Regular cardiac myocyte (primary cell): ENCODE measurements around the gene KRTAP2-4. TPM values are rescaled to one million over a fixed set of nuclear protein-coding genes. Genes with fewer than 3 reads are reported as not detected.

Source experiments
- total RNA-seq: library from RNA; depleted of rRNA; stranded (reverse); fragments of >200 nt; gene quantifications from 2 replicates; pipeline ENCODE4 v1.2.3, GENCODE V29; 2014

The KRTAP2-4 gene
- 0.28 TPM in 1 of 2 replicates, not detected in the other for total RNA-seq

GRCh38 chr17:41065829-41066624, at the start of gene KRTAP2-4:
KRTAP2-4 (minus strand) TSS chr17:41065879; CDS start chr17:41065845, 34 bp downstream.

GRCh38 chr17:41105347-41105746, 39.7 kb upstream of the KRTAP2-4 start, which contains the start of gene KRTAP4-9:
KRTAP4-9 (plus strand) TSS chr17:41105389; CDS start chr17:41105389, 0 bp downstream.

GRCh38 chr17:41101586-41102259, 36.0 kb upstream of the KRTAP2-4 start, which contains the start of gene KRTAP4-16:
KRTAP4-16 (minus strand) TSS chr17:41102209; CDS start chr17:41102209, 0 bp downstream.

GRCh38 chr17:41098042-41098441, 32.4 kb upstream of the KRTAP2-4 start, which contains the start of gene KRTAP4-8:
KRTAP4-8 (minus strand) TSS chr17:41098142; CDS start chr17:41098084, 58 bp downstream.

GRCh38 chr17:41084100-41084856, 18.6 kb upstream of the KRTAP2-4 start, which contains the start of gene KRTAP4-7:
KRTAP4-7 (plus strand) TSS chr17:41084150; CDS start chr17:41084207, 57 bp downstream.

GRCh38 chr17:41060052-41060604, 5.6 kb downstream of the KRTAP2-4 start, which contains the start of gene KRTAP2-3:
KRTAP2-3 (minus strand) TSS chr17:41060114; CDS start chr17:41060050, 64 bp downstream.

GRCh38 chr17:41055130-41055529, 10.5 kb downstream of the KRTAP2-4 start, which contains the start of gene KRTAP2-2:
KRTAP2-2 (minus strand) TSS chr17:41055230; CDS start chr17:41055211, 19 bp downstream.

GRCh38 chr17:41046735-41047465, 18.8 kb downstream of the KRTAP2-4 start, which contains the start of gene KRTAP2-1:
KRTAP2-1 (minus strand) TSS chr17:41047316; CDS start chr17:41047267, 49 bp downstream.

GRCh38 chr17:41040783-41041571, 24.7 kb downstream of the KRTAP2-4 start, which contains the start of gene KRTAP1-1:
KRTAP1-1 (minus strand) TSS chr17:41041450; CDS start chr17:41041397, 53 bp downstream.

GRCh38 chr17:41034346-41034935, 31.2 kb downstream of the KRTAP2-4 start, which contains the start of gene KRTAP1-3:
KRTAP1-3 (minus strand) TSS chr17:41034874; CDS start chr17:41034821, 53 bp downstream.

GRCh38 chr17:41029633-41030245, 35.9 kb downstream of the KRTAP2-4 start, which contains the start of gene KRTAP1-4:
KRTAP1-4 (minus strand) TSS chr17:41030195; CDS start chr17:41030078, 117 bp downstream.

GRCh38 chr17:41026715-41027471, 38.8 kb downstream of the KRTAP2-4 start, which contains the start of gene KRTAP1-5:
KRTAP1-5 (minus strand) TSS chr17:41027208; CDS start chr17:41027155, 53 bp downstream.

Other genes starting within 250 kb of the KRTAP2-4 start
- 3.9 and 8.8 TPM in 2 replicates for gene KRT10, start 243.3 kb downstream of the KRTAP2-4 start, total RNA-seq
- not detected in 2 replicates for gene KRT12, start 198.7 kb downstream of the KRTAP2-4 start, total RNA-seq
- gene KRT20, start 180.6 kb downstream of the KRTAP2-4 start, total RNA-seq = not detected in 2 replicates
- under 0.01 TPM in 1 of 2 replicates, not detected in the other for gene KRT23, start 128.2 kb downstream of the KRTAP2-4 start, total RNA-seq
- gene KRT39, start 98.9 kb downstream of the KRTAP2-4 start, total RNA-seq = 0.28 TPM in 1 of 2 replicates, not detected in the other
- not detected in 2 replicates for gene KRT40, start 81.6 kb downstream of the KRTAP2-4 start, total RNA-seq
- gene KRTAP3-3, start 71.7 kb downstream of the KRTAP2-4 start, total RNA-seq = not detected in 2 replicates
- not detected in 2 replicates for gene KRTAP3-2, start 66.0 kb downstream of the KRTAP2-4 start, total RNA-seq
- gene KRTAP3-1, start 56.8 kb downstream of the KRTAP2-4 start, total RNA-seq = not detected in 2 replicates
- 1.9 and 5.1 TPM in 2 replicates for gene KRTAP1-5, start 38.7 kb downstream of the KRTAP2-4 start, total RNA-seq
- gene KRTAP1-4, start 35.7 kb downstream of the KRTAP2-4 start, total RNA-seq = not detected in 2 replicates
- not detected in 2 replicates for gene KRTAP1-3, start 31.0 kb downstream of the KRTAP2-4 start, total RNA-seq
- gene KRTAP1-1, start 24.4 kb downstream of the KRTAP2-4 start, total RNA-seq = under 0.01 TPM in 1 of 2 replicates, not detected in the other
- gene KRTAP2-1, start 18.6 kb downstream of the KRTAP2-4 start, total RNA-seq = not detected in 2 replicates
- gene KRTAP2-2, start 10.6 kb downstream of the KRTAP2-4 start, total RNA-seq = not detected in 2 replicates
- under 0.01 and 0.77 TPM in 2 replicates for gene KRTAP2-3, start 5.8 kb downstream of the KRTAP2-4 start, total RNA-seq
- gene KRTAP4-7, start 18.3 kb upstream of the KRTAP2-4 start, total RNA-seq = not detected in 2 replicates
- not detected in 2 replicates for gene KRTAP4-8, start 32.3 kb upstream of the KRTAP2-4 start, total RNA-seq
- not detected in 2 replicates for gene KRTAP4-16, start 36.3 kb upstream of the KRTAP2-4 start, total RNA-seq
- not detected in 2 replicates for gene KRTAP4-9, start 39.5 kb upstream of the KRTAP2-4 start, total RNA-seq
- not detected in 2 replicates for gene KRTAP4-11, start 52.5 kb upstream of the KRTAP2-4 start, total RNA-seq
- not detected in 2 replicates for gene KRTAP4-12, start 58.3 kb upstream of the KRTAP2-4 start, total RNA-seq
- not detected in 2 replicates for gene KRTAP4-6, start 74.7 kb upstream of the KRTAP2-4 start, total RNA-seq
- gene KRTAP4-5, start 83.9 kb upstream of the KRTAP2-4 start, total RNA-seq = not detected in 2 replicates
- not detected in 2 replicates for gene KRTAP4-4, start 94.9 kb upstream of the KRTAP2-4 start, total RNA-seq
- gene KRTAP4-3, start 102.3 kb upstream of the KRTAP2-4 start, total RNA-seq = not detected in 2 replicates
- not detected in 2 replicates for gene KRTAP4-2, start 112.3 kb upstream of the KRTAP2-4 start, total RNA-seq
- gene KRTAP4-1, start 119.0 kb upstream of the KRTAP2-4 start, total RNA-seq = not detected in 2 replicates
- not detected in 2 replicates for gene KRTAP9-1, start 124.0 kb upstream of the KRTAP2-4 start, total RNA-seq
- gene KRTAP9-2, start 160.8 kb upstream of the KRTAP2-4 start, total RNA-seq = not detected in 2 replicates
- gene KRTAP9-3, start 166.6 kb upstream of the KRTAP2-4 start, total RNA-seq = not detected in 2 replicates
- gene KRTAP9-8, start 172.1 kb upstream of the KRTAP2-4 start, total RNA-seq = not detected in 2 replicates
- gene KRTAP9-4, start 183.8 kb upstream of the KRTAP2-4 start, total RNA-seq = not detected in 2 replicates
- not detected in 2 replicates for gene KRTAP9-9, start 189.5 kb upstream of the KRTAP2-4 start, total RNA-seq
- gene KRTAP9-6, start 199.5 kb upstream of the KRTAP2-4 start, total RNA-seq = not detected in 2 replicates
- gene KRTAP9-7, start 209.8 kb upstream of the KRTAP2-4 start, total RNA-seq = not detected in 2 replicates
- not detected in 2 replicates for gene KRTAP29-1, start 237.0 kb upstream of the KRTAP2-4 start, total RNA-seq
- not detected in 2 replicates for gene KRTAP16-1, start 243.4 kb upstream of the KRTAP2-4 start, total RNA-seq
- gene KRTAP17-1, start 249.8 kb upstream of the KRTAP2-4 start, total RNA-seq = not detected in 2 replicates